HG03159 (cell line): ENCODE measurements around the gene SIPA1L3.
A peak's percentile ranks its signal among the peaks of the same experiment; 100 is the strongest.
"Not testable (repeated sequence)": the region's sequence is repeated elsewhere in the genome, so short reads cannot be mapped to it uniquely, and the experiment has no call there.

ENCODE experiments used
- ATAC-seq: cut with Tn5 transposase; IDR thresholded peaks from one replicate; pipeline ENCODE4 v1.9.1; 2021; ENCODE audit warnings: mild to moderate bottlenecking, moderate library complexity; ENCODE audit not compliant: unreplicated experiment

SIPA1L3 gene

GRCh38 chr19:37909661-37910199, 2.7 kb downstream of the SIPA1L3 start:
- no peak for ATAC-seq

- ATAC-seq = peak; percentile 60
These were observed 7.9 kb downstream of the SIPA1L3 start for GRCh38 chr19:37914908-37915307.

GRCh38 chr19:37920591-37921450, 13.8 kb downstream of the SIPA1L3 start:
- no peak for ATAC-seq

- not testable (repeated sequence) for ATAC-seq
These were observed 17.6 kb downstream of the SIPA1L3 start for GRCh38 chr19:37924573-37924972.

- no peak for ATAC-seq
These were observed 18.2 kb downstream of the SIPA1L3 start for GRCh38 chr19:37925212-37925611.

- no peak for ATAC-seq
These were observed 19.2 kb downstream of the SIPA1L3 start for GRCh38 chr19:37926255-37926654.

- no peak for ATAC-seq
These were observed 19.7 kb downstream of the SIPA1L3 start for GRCh38 chr19:37926711-37927110.

GRCh38 chr19:37928527-37929286, 21.7 kb downstream of the SIPA1L3 start:
- ATAC-seq = peak; percentile 65

GRCh38 chr19:37929355-37929923, 22.4 kb downstream of the SIPA1L3 start:
- ATAC-seq = no peak

GRCh38 chr19:37930416-37930815, 23.4 kb downstream of the SIPA1L3 start:
- no peak for ATAC-seq

- peak; percentile 45 for ATAC-seq
These were observed 25.1 kb downstream of the SIPA1L3 start for GRCh38 chr19:37931881-37932655.

- ATAC-seq = no peak
These were observed 26.3 kb downstream of the SIPA1L3 start for GRCh38 chr19:37932985-37933936.

GRCh38 chr19:37933937-37934358, 26.9 kb downstream of the SIPA1L3 start:
- ATAC-seq = no peak

GRCh38 chr19:37935341-37935740, 28.3 kb downstream of the SIPA1L3 start:
- ATAC-seq = no peak

GRCh38 chr19:37936166-37936565, 29.2 kb downstream of the SIPA1L3 start:
- no peak for ATAC-seq

GRCh38 chr19:37936886-37937285, 29.9 kb downstream of the SIPA1L3 start:
- no peak for ATAC-seq

GRCh38 chr19:37938353-37938752, 31.3 kb downstream of the SIPA1L3 start:
- no peak for ATAC-seq

- no peak for ATAC-seq
These were observed 34.9 kb downstream of the SIPA1L3 start for GRCh38 chr19:37941782-37942515.

GRCh38 chr19:37942516-37942902, 35.5 kb downstream of the SIPA1L3 start:
- no peak for ATAC-seq
